RWPE2 (cell line): Measurements from ENCODE around the gene AGRP.

Source experiments
- ATAC-seq: fragments of 200-7000 bp; cut with Tn5 transposase; 3 replicates; pipeline ENCODE4 v1.9.1; 2021; ENCODE audit warnings: low read depth
- DNase-seq: peaks from one replicate; pipeline ENCODE4 v3.0.0-alpha.2; 2020; ENCODE audit warnings: low spot score
- H3K27ac ChIP-seq: fragments of 450-650 bp; 2 replicates; pipeline ENCODE4 v1.5.1; 2017; ENCODE audit warnings: mild to moderate bottlenecking; ENCODE audit not compliant: poor library complexity, severe bottlenecking
- H3K27me3 ChIP-seq: fragments of 250-450 bp; sonication (Bioruptor Pico); 2 replicates; pipeline ENCODE4 v1.5.1; 2021; ENCODE audit warnings: mild to moderate bottlenecking, moderate library complexity; ENCODE audit not compliant: insufficient read depth, poor library complexity, severe bottlenecking
- H3K36me3 ChIP-seq: fragments of 250-450 bp; sonication (Bioruptor Pico); 2 replicates; pipeline ENCODE4 v1.5.1; 2020; ENCODE audit warnings: low read depth, mild to moderate bottlenecking, moderate library complexity
- H3K4me1 ChIP-seq: fragments of 250-450 bp; sonication (Bioruptor Pico); 2 replicates; pipeline ENCODE4 v1.5.1; 2021; ENCODE audit warnings: mild to moderate bottlenecking, moderate library complexity; ENCODE audit not compliant: insufficient read depth, poor library complexity, severe bottlenecking
- H3K4me3 ChIP-seq: fragments of 250-450 bp; sonication (Bioruptor Pico); 2 replicates; pipeline ENCODE4 v1.5.1; 2021; ENCODE audit warnings: mild to moderate bottlenecking, moderate library complexity; ENCODE audit not compliant: severe bottlenecking
- H3K9me3 ChIP-seq: fragments of 250-450 bp; sonication (Bioruptor Pico); 2 replicates; pipeline ENCODE4 v1.5.1; 2021; ENCODE audit warnings: mild to moderate bottlenecking, moderate library complexity; ENCODE audit not compliant: severe bottlenecking
- CTCF ChIP-seq: fragments of 450-650 bp; IDR thresholded peaks from one replicate; pipeline ENCODE4 v1.5.1; 2017; ENCODE audit warnings: mild to moderate bottlenecking, moderate library complexity; ENCODE audit not compliant: poor library complexity, severe bottlenecking

AGRP gene

GRCh38 chr16:67433131-67433719 lies 50.1 kb downstream of the AGRP start:
- Histone ChIP-seq H3K36me3 (peaks cover 4% of the 10 kb centered on the region), H3K27ac (no peak overlapping the region), H3K9me3 (no peaks in the 10 kb centered on the region), H3K4me3 (no peak overlapping the region), H3K27me3 (peaks cover 4% of the 10 kb centered on the region), H3K4me1 (no peaks in the 10 kb centered on the region)
- no peak for TF ChIP-seq CTCF
- ATAC-seq (no peak), DNase-seq (no peak)
